CD4-positive, alpha-beta T cell (primary cell): Measurements from ENCODE around the gene EIF2A. TPM values are rescaled to one million over a fixed set of nuclear protein-coding genes. Genes with fewer than 3 reads are reported as not detected.

ENCODE experiments used
- ATAC-seq: fragments of 200-7000 bp; cut with Tn5 transposase; one replicate; pipeline ENCODE4 v1.10.0; 2022; ENCODE audit warnings: mild to moderate bottlenecking; ENCODE audit not compliant: poor library complexity
- CTCF ChIA-PET: fragments of 350-600 bp; sonication (Branson Sonifier 250); formaldehyde crosslinking; loops from one replicate; lab custom pipeline; 2021; ENCODE audit warnings: antibody characterized with exemption, inconsistent platforms; lab: Charles Lee
- POLR2A ChIA-PET: fragments of 350-600 bp; sonication (Branson Sonifier 250); formaldehyde crosslinking; loops from one replicate; lab custom pipeline; 2021; ENCODE audit warnings: antibody characterized with exemption, inconsistent platforms; lab: Charles Lee
- DNase-seq, 14 experiments: peaks; one replicate each; pipeline ENCODE4 v3.0.0-alpha.2; 2013 to 2020; ENCODE audit warnings: mixed read lengths in 2 of 14
- H3K27ac ChIP-seq, 2 donors: one replicate each; pipeline versions ENCODE4 v1.5.1 to v1.7.0; 2013; ENCODE audit warnings: low read length in 2 of 2, low read depth in 1 of 2, mild to moderate bottlenecking in 1 of 2
- H3K27me3 ChIP-seq, 2 experiments: 1 replicate in 1 of 2; 2 replicates in 1 of 2; pipeline versions ENCODE4 v1.6.1 to v1.7.0; 2013; ENCODE audit warnings: low read length in 2 of 2, control low read depth in 1 of 2, mild to moderate bottlenecking in 1 of 2, moderate library complexity in 1 of 2; ENCODE audit not compliant: insufficient read depth in 2 of 2, control insufficient read depth in 1 of 2
- H3K36me3 ChIP-seq: one replicate; pipeline ENCODE4 v1.6.1; 2013; ENCODE audit warnings: low read length, control low read depth; ENCODE audit not compliant: insufficient read depth
- H3K4me1 ChIP-seq: one replicate; pipeline ENCODE4 v1.6.1; 2013; ENCODE audit warnings: low read length, control low read depth; ENCODE audit not compliant: insufficient read depth
- H3K4me3 ChIP-seq: one replicate; pipeline ENCODE4 v1.5.1; 2013; ENCODE audit warnings: mild to moderate bottlenecking, low read length, moderate library complexity
- H3K9me3 ChIP-seq, 2 experiments: 1 replicate in 1 of 2; 2 replicates in 1 of 2; pipeline versions ENCODE4 v1.6.1 to v1.7.0; 2013; ENCODE audit warnings: low read length in 2 of 2, mild to moderate bottlenecking in 2 of 2, control low read depth in 1 of 2, moderate library complexity in 1 of 2; ENCODE audit not compliant: control insufficient read depth in 1 of 2, insufficient read depth in 1 of 2
- H3K27ac Mint-ChIP-seq: one replicate; pipeline ENCODE4 v1.8.0; 2020; ENCODE audit warnings: mixed read lengths
- H3K27me3 Mint-ChIP-seq: one replicate; pipeline ENCODE4 v1.8.0; 2021; ENCODE audit warnings: mixed read lengths
- H3K36me3 Mint-ChIP-seq: one replicate; pipeline ENCODE4 v1.8.0; 2021; ENCODE audit warnings: low read depth, mixed read lengths
- H3K4me1 Mint-ChIP-seq: one replicate; pipeline ENCODE4 v1.8.0; 2021; ENCODE audit warnings: low read depth, mixed read lengths
- H3K4me3 Mint-ChIP-seq: one replicate; pipeline ENCODE4 v1.8.0; 2020; ENCODE audit warnings: mild to moderate bottlenecking, mixed read lengths
- H3K9me3 Mint-ChIP-seq: one replicate; pipeline ENCODE4 v1.8.0; 2020; ENCODE audit warnings: mixed read lengths
- intact Hi-C, 2 experiments: fragments of 100-400 bp; cut with DNase I in 1 of 2; cut with micrococcal nuclease in 1 of 2; formaldehyde crosslinking; loops; one replicate each; pipeline versions ENCODE4 v1.15.1 to v1.9.0; 2023 to 2025; cut with DNase I, micrococcal nuclease
- total RNA-seq, 174 experiments: library from RNA in 2 of 174; stranded (reverse) in 2 of 174; gene quantifications; one replicate each; pipeline ENCODE4 v1.2.3 and lab custom pipeline; 2021 to 2026
- TF ChIP-seq, protein P1 (sequence below): fragments of 200-600 bp; IDR thresholded peaks from one replicate; pipeline ENCODE4 v1.8.0; 2022; ENCODE audit warnings: antibody characterized with exemption, mild to moderate bottlenecking

EIF2A gene
- total RNA-seq, 2 experiments from 2014 or later, result 115 to 122 TPM

DNA sequence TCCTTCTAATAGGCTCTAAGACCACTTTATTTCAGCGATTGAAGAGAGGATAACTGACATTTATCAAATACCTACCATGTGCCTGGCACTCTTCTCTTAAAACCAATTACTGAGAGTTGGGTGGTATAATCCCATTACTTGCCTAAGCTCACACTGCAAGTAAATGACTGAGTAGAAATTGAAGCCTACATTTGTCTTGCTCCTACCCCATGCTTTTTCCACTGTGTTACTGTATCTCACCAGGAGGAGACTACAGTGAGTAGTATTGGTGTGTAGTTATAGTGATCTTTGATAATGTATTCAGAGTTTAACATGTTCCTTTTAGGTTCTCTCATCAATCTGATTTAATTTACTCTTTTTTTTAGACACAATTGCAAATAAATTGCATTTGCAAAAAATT, 20.7 kb downstream of the EIF2A start:
- POLR2A ChIA-PET, result interaction anchor here (0.5 to 1.4 kb wide), 2 partner anchors 35 to 194 kb away, joined by 3 to 4 read pairs; partner anchors contain the start of gene SELENOT
- intact Hi-C loops, result no loop called here
- H3K27ac Mint-ChIP-seq, result no peak overlapping the region

DNA sequence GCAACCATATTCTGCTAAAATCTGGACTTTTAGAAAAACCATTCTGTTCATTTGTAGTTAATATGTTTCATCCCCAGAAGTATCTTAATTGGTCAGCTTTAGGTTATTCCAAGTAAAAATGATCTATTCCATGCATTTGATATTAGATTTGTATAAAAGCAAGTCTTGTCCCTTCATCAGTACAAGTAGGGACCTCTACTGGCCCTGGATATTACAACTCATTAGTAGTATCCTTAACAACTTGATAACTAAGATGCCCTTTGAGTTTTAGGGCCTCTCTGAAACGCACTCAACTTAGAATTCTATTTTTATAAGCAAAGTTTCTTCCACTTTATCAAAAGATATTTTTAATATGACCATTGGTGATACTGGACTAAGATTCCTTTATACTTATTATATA, 31.3 kb downstream of the EIF2A start:
- Mint-ChIP-seq H3K27me3 (no peaks in the 10 kb centered on the region), H3K4me3 (no peak overlapping the region), H3K4me1 (peaks cover 34% of the 10 kb centered on the region), H3K36me3 (peaks cover 86% of the 10 kb centered on the region), H3K9me3 (no peaks in the 10 kb centered on the region), H3K27ac (no peak overlapping the region)
- intact Hi-C loops, result loop anchor here in 1 of 2 experiments (5.0 kb wide), 1 partner anchor 51 kb away; no protein-coding TSS in a partner anchor
- ChIA-PET POLR2A (interaction anchor here (1.1 to 2.0 kb wide), 2 partner anchors 25 to 32 kb away, joined by 5 read pairs; partner anchors contain the start of genes EIF2A, SELENOT and SERP1), CTCF (interaction anchor here (1.4 kb wide), 1 partner anchor 20 kb away, joined by 3 read pairs; no protein-coding TSS in a partner anchor)
- Histone ChIP-seq H3K4me3 (no peak overlapping the region), H3K9me3 (no peaks in the 10 kb centered on the region), H3K27ac (no peak overlapping the region), H3K4me1 (peaks cover 5% of the 10 kb centered on the region), H3K36me3 (peaks cover 60% of the 10 kb centered on the region), H3K27me3 (no peaks in the 10 kb centered on the region)
- TF ChIP-seq, protein P1, sequence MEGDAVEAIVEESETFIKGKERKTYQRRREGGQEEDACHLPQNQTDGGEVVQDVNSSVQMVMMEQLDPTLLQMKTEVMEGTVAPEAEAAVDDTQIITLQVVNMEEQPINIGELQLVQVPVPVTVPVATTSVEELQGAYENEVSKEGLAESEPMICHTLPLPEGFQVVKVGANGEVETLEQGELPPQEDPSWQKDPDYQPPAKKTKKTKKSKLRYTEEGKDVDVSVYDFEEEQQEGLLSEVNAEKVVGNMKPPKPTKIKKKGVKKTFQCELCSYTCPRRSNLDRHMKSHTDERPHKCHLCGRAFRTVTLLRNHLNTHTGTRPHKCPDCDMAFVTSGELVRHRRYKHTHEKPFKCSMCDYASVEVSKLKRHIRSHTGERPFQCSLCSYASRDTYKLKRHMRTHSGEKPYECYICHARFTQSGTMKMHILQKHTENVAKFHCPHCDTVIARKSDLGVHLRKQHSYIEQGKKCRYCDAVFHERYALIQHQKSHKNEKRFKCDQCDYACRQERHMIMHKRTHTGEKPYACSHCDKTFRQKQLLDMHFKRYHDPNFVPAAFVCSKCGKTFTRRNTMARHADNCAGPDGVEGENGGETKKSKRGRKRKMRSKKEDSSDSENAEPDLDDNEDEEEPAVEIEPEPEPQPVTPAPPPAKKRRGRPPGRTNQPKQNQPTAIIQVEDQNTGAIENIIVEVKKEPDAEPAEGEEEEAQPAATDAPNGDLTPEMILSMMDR, result no peak
- no peak for ATAC-seq
- DNase-seq, result no peak

More for the DNA sequence above, 20.7 kb downstream of the EIF2A start:
- H3K27ac ChIP-seq, result no peak overlapping the region
- no peak overlapping the region for H3K4me3 Mint-ChIP-seq
- no peaks in the 10 kb centered on the region for H3K9me3 ChIP-seq
- no peak for DNase-seq
- H3K4me1 Mint-ChIP-seq, result no peaks in the 10 kb centered on the region
- CTCF ChIA-PET, result interaction anchor here (0.9 kb wide), 1 partner anchor 31 kb away, joined by 3 read pairs; no protein-coding TSS in a partner anchor
- H3K4me1 ChIP-seq, result no peaks in the 10 kb centered on the region
- ATAC-seq, result no peak
- no peaks in the 10 kb centered on the region for H3K9me3 Mint-ChIP-seq
- H3K36me3 Mint-ChIP-seq, result peaks cover 77% of the 10 kb centered on the region
- H3K27me3 Mint-ChIP-seq, result no peaks in the 10 kb centered on the region
- TF ChIP-seq, protein P1, result no peak
- H3K36me3 ChIP-seq, result peaks cover 72% of the 10 kb centered on the region
- no peak overlapping the region for H3K4me3 ChIP-seq
- H3K27me3 ChIP-seq, result no peaks in the 10 kb centered on the region

DNA sequence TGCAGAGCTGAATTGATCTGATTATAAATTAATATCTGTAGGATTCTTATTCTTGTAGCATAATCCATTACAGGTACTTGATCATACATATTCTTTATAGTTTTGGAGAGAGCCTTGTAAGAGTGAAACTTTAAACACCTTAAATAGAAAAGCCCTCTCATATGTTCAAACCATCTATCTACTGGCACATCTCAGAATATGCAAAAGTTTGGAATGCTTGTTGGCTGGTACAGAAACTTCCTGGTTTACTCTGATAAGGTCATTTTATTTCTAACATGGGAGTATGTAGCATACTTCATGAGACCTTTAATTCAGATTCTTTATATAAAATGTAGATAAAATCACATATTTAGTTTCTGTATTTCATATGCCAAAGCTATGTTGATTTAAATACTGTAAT, 34.6 kb downstream of the EIF2A start:
- ATAC-seq, result no peak
- Mint-ChIP-seq H3K36me3 (peaks cover 80% of the 10 kb centered on the region), H3K27me3 (no peaks in the 10 kb centered on the region), H3K4me3 (no peak overlapping the region), H3K4me1 (peaks cover 15% of the 10 kb centered on the region), H3K9me3 (no peaks in the 10 kb centered on the region), H3K27ac (no peak overlapping the region)
- H3K4me1 ChIP-seq, result no peaks in the 10 kb centered on the region
- H3K9me3 ChIP-seq, result no peaks in the 10 kb centered on the region
- no peak for DNase-seq
- TF ChIP-seq, protein P1, result no peak
- peaks cover 74% of the 10 kb centered on the region for H3K36me3 ChIP-seq
- intact Hi-C loops, result loop anchor here in 1 of 2 experiments (2.0 kb wide), 1 partner anchor 16 kb away; no protein-coding TSS in a partner anchor
- no peak overlapping the region for H3K4me3 ChIP-seq
- ChIA-PET POLR2A (interaction anchor here (1.1 kb wide), 1 partner anchor 22 kb away, joined by 3 read pairs; the partner anchor contains the start of gene SELENOT), CTCF (no interaction called here)
- H3K27me3 ChIP-seq, result no peaks in the 10 kb centered on the region
- H3K27ac ChIP-seq, result no peak overlapping the region
